UCSD-AML1 (cell line): ENCODE measurements around the gene CDH12.
"Not testable (repeated sequence)": the region's sequence is repeated elsewhere in the genome, so short reads cannot be mapped to it uniquely, and the experiment has no call there.

Experiments used
- DNase-seq: peaks from one replicate; lab custom pipeline; 2025; ENCODE audit not compliant: unreplicated experiment; lab: John Stamatoyannopoulos, UW

The CDH12 gene

DNA sequence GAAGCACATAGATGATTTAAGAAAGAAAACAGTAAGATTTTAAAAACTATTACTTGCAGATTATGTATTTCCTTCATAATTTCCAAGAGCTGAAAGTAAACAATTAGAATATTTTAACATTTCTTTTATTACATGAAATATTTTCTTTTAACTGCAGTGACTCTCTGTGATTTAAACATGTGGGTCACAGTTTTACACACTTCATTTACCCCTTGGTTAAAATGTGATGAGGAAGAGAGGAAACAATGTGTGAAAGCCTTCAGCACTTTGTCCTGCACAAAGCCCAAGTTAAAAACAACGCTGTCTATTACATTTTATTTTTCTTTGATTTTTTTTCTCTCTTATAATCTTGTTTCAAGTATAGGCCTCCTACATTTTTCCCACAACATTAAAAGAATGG, 801.3 kb downstream of the CDH12 start:
- DNase-seq = no peak

GRCh38 chr5:22050931-22051330, 802.2 kb downstream of the CDH12 start:
- DNase-seq = no peak

GRCh38 chr5:22044229-22044628, 808.9 kb downstream of the CDH12 start:
- no peak for DNase-seq

GRCh38 chr5:22036061-22036460, 817.1 kb downstream of the CDH12 start:
- no peak for DNase-seq

GRCh38 chr5:22033066-22033465, 820.1 kb downstream of the CDH12 start:
- no peak for DNase-seq

GRCh38 chr5:22023784-22024183, 829.4 kb downstream of the CDH12 start:
- DNase-seq = no peak

DNA sequence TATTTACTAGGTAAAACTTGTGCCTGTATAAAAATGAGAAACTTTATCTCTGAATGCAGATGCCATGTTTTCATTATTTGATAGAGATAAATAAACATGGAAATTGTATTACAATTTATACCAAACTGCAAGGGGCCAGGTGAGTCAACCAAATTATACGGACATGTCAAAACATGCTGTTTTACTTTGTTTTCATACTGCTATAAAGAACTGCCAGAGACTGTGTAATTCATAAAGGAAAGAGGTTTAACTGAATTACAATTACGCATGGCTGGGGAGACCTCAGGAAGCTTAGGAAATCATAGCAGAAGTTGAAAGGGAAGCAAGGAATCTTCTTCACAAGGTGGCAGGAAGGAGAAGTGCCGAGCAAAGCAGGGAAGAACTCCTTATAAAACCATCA, 840.3 kb downstream of the CDH12 start:
- DNase-seq = not testable (repeated sequence)

- DNase-seq = not testable (repeated sequence)
These were observed 842.3 kb downstream of the CDH12 start for GRCh38 chr5:22010808-22011207.

DNA sequence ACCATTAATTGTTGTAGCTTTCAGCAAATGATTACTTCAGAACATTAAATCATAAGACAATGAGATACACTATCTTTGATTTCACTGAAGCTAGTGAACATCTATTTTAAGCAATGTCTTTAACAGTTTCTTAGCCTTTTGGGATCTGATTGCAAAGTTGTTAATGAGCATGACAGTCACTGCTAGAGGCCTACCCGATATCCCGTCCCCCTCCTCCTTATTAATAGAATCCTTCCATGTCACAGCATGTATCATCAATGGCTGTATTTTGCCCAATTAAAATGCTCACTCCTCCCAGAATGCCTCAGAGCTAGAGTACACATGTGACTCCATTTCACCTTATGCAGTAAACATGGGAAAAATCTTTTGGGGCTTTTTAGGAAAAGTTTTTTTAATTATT, 852.0 kb downstream of the CDH12 start:
- DNase-seq = not testable (repeated sequence)

DNA sequence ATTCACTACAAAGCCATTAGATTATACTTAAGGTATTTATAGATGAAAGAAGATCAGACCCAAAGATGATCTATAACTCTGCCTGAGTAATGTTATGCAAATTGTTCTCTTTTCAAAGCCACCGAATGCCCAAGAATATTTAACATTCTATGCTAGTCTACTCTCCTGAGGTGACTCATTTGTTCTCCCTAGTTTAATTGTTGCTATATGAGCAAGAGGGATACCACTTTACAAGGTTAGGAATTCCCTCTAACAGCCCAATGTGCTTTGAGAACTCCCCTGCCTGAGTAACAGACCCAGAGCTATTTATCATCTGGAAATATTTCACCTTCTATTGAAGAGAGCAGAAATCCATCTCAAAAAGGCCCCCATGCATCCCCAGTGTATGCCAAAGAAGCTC, 867.3 kb downstream of the CDH12 start:
- not testable (repeated sequence) for DNase-seq

DNA sequence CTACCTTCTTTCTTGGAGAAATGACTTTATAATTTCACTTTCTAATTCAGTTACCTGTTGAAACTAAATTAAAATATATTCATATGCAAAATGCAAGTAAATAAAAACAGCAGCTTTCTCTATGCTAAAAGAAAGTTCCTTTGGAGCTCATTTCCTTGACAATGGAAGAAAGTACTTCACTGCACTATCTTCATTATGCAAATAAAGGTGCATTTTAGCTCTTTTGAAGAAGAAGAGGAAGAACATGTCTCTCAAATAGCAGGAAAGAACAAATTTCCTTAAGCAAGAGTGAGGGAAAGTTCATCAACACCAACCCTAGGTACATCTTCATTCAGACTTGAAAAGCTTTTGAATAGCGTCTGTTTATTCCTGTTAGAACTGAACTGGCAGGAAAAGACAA, 901.6 kb downstream of the CDH12 start:
- DNase-seq = not testable (repeated sequence)

DNA sequence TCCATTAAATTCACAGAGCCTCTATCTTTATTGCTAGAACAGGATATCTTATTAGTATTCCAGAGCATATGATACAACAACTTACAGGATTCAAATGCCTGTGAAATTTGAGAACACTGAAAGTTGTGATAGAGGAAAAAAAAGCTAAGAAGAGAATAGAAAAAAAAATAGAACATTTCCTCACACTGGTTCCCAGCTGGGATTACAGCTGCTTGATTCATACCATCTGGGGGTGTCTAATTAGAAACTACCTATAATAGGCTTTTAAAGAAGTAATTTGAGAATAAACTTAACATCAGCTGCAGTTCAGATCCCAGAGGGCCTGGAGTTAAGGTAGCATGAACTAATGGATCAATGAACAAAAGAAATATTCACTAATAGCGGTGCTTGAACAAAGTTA, 922.0 kb downstream of the CDH12 start:
- DNase-seq = no peak

DNA sequence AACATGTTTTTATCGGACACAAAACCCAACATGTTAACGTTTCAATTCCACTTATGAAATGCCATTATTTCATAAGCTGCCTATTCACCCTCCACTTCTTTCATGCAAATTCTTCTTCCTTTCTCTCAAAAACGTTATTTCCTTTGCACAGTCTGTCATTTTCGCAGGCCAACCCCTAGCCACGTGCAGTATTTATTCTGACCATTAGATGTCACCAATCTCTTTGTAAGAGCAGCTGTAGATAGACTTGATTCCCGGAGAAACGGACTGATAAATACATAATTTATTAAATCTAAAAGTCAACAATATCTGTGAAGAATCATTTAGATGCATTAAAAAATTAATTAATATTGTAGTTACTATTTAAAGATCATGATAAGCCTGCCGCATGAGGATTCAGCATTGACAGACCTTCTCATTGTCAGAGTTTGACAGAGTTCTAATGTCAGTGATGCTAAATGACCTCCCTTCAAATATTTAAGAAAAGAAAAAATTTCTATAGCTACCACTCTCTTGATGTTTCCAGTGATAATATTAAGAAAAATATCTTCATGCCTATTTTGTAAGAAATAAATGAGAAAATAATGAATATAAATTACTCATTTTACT, 933.6 kb downstream of the CDH12 start:
- peak; percentile 9 for DNase-seq

- peak; percentile 8 for DNase-seq
These were observed 934.7 kb downstream of the CDH12 start for GRCh38 chr5:21918451-21918850.

DNA sequence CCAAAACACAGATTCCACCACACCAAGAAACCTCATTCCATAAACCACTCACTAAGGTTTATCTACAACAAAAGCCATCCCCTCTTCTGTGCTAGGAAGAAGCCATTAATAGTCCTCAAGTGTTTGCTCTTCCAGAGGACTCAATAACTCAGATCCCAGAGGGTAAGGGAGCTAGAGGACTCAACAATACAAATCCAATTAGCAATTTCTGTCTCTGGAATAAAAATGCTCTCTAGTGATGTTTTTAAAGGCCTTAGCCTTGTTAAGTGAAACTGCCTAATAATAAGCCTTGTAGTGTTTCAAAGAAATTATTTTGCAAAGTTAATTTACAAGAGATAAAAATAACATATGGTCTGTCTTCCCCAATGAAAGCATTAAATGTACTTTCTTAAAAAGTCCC, 942.4 kb downstream of the CDH12 start:
- DNase-seq = no peak

DNA sequence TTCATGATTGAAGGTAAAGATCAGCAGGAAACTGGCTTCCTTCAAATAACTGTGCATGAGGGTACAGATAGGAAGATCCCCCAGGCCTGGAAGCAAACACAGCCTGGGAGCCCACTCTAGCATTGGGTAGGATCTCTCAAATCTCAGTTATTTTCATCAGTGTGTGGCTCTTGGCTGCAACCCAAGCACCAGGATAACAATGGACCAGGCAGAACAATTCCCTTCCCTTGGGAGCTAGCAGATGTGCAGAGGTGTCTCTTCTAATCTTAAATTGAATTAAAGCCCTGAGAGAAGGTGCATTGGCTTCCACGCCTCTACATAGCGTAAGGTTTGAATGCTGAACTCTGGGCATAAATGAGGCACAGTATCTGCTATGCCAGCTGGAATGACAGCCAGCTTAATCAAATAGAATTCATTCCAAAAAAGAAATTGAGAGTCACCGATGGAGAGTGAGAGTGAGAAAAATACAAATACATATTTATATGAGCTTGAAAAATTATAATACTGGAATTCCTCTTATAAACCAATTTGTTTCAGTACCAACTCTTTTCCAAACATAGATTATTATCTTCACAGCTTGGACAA, 957.3 kb downstream of the CDH12 start:
- DNase-seq = no peak

GRCh38 chr5:21893161-21893560, 960.0 kb downstream of the CDH12 start:
- no peak for DNase-seq

GRCh38 chr5:21889581-21889980, 963.6 kb downstream of the CDH12 start:
- no peak for DNase-seq

DNA sequence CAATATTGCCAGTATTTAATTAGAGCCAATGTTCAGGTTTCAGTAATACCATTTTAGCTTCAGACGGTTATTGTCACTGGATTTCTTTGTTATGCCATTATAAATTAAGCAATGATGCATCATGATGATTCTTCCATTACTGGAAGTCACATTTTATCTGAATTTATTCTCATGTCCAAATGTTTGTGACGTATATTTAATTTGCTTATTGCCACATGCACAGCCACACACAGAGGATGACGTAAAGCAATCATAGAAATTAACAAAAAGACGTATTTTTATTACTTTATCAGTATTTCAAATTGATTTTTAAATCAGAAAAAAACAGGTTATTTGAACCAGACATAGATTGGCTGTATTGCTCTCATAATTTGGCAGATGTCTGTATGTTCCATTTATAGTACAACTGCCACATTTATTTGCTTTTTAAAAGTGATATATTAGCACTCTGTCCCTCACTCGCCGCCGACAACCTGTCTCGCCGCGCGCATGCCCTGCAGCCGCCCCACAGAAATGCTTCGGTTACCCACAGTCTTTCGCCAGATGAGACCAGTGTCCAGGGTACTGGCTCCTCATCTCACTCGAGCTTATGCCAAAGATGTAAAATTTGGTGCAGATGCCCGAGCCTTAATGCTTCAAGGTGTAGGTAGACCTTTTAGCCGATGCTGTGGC, 970.9 kb downstream of the CDH12 start:
- no peak for DNase-seq

GRCh38 chr5:21880164-21880563, 973.0 kb downstream of the CDH12 start:
- no peak for DNase-seq

- DNase-seq = no peak
These were observed 990.2 kb downstream of the CDH12 start for GRCh38 chr5:21862986-21863385.

DNA sequence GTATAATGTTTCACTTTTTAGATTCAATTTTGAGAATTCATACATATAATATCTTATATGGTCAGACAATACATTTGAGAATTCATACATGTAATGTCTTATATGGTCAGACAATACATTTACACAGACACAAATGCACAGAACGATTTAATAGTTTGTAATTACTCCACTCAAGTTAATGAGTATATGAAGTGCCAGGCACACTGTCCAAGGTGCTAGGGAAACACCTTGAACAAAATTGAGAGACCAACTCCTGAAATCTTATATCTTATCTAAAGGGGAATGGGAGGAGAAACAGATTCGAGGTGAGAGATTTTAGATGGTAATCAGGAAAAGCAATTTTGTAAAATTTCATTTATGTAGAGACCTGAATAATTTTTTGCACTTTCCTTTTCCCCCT, 994.7 kb downstream of the CDH12 start:
- no peak for DNase-seq

DNA sequence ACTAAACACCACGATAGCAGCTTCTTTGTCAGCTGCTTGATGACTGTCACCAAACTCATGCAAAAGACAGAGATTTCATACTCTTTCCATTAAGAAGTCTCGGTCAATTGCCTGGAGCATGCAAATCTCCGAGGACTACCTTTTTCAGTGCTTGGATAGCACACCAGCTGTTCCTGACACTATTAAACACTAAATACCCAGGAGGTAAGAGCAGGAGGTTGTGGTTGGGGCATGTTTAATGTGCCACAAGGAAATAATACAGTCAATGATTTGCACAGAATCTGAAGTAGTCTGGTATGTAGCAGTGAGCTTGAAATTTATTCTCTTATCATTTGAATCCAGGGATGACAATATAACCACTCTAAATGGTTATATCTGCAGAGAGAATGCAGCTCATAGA, 996.2 kb downstream of the CDH12 start:
- DNase-seq = no peak
